CD4-positive, alpha-beta T cell (primary cell): Measurements from ENCODE around the gene OSGEPL1. TPM values are rescaled to one million over a fixed set of nuclear protein-coding genes. Genes with fewer than 3 reads are reported as not detected.

Experiments
- ATAC-seq: fragments of 200-7000 bp; cut with Tn5 transposase; one replicate; pipeline ENCODE4 v1.10.0; 2022; ENCODE audit warnings: mild to moderate bottlenecking; ENCODE audit not compliant: poor library complexity
- CTCF ChIA-PET: fragments of 350-600 bp; sonication (Branson Sonifier 250); formaldehyde crosslinking; loops from one replicate; lab custom pipeline; 2021; ENCODE audit warnings: antibody characterized with exemption, inconsistent platforms; lab: Charles Lee
- POLR2A ChIA-PET: fragments of 350-600 bp; sonication (Branson Sonifier 250); formaldehyde crosslinking; loops from one replicate; lab custom pipeline; 2021; ENCODE audit warnings: antibody characterized with exemption, inconsistent platforms; lab: Charles Lee
- DNase-seq, 14 experiments: peaks; one replicate each; pipeline ENCODE4 v3.0.0-alpha.2; 2013 to 2020; ENCODE audit warnings: mixed read lengths in 2 of 14
- H3K27ac ChIP-seq, 2 donors: one replicate each; pipeline versions ENCODE4 v1.5.1 to v1.7.0; 2013; ENCODE audit warnings: low read length in 2 of 2, low read depth in 1 of 2, mild to moderate bottlenecking in 1 of 2
- H3K27me3 ChIP-seq, 2 experiments: 1 replicate in 1 of 2; 2 replicates in 1 of 2; pipeline versions ENCODE4 v1.6.1 to v1.7.0; 2013; ENCODE audit warnings: low read length in 2 of 2, control low read depth in 1 of 2, mild to moderate bottlenecking in 1 of 2, moderate library complexity in 1 of 2; ENCODE audit not compliant: insufficient read depth in 2 of 2, control insufficient read depth in 1 of 2
- H3K36me3 ChIP-seq: one replicate; pipeline ENCODE4 v1.6.1; 2013; ENCODE audit warnings: low read length, control low read depth; ENCODE audit not compliant: insufficient read depth
- H3K4me1 ChIP-seq: one replicate; pipeline ENCODE4 v1.6.1; 2013; ENCODE audit warnings: low read length, control low read depth; ENCODE audit not compliant: insufficient read depth
- H3K4me3 ChIP-seq: one replicate; pipeline ENCODE4 v1.5.1; 2013; ENCODE audit warnings: mild to moderate bottlenecking, low read length, moderate library complexity
- H3K9me3 ChIP-seq, 2 experiments: 1 replicate in 1 of 2; 2 replicates in 1 of 2; pipeline versions ENCODE4 v1.6.1 to v1.7.0; 2013; ENCODE audit warnings: low read length in 2 of 2, mild to moderate bottlenecking in 2 of 2, control low read depth in 1 of 2, moderate library complexity in 1 of 2; ENCODE audit not compliant: control insufficient read depth in 1 of 2, insufficient read depth in 1 of 2
- H3K27ac Mint-ChIP-seq: one replicate; pipeline ENCODE4 v1.8.0; 2020; ENCODE audit warnings: mixed read lengths
- H3K27me3 Mint-ChIP-seq: one replicate; pipeline ENCODE4 v1.8.0; 2021; ENCODE audit warnings: mixed read lengths
- H3K36me3 Mint-ChIP-seq: one replicate; pipeline ENCODE4 v1.8.0; 2021; ENCODE audit warnings: low read depth, mixed read lengths
- H3K4me1 Mint-ChIP-seq: one replicate; pipeline ENCODE4 v1.8.0; 2021; ENCODE audit warnings: low read depth, mixed read lengths
- H3K4me3 Mint-ChIP-seq: one replicate; pipeline ENCODE4 v1.8.0; 2020; ENCODE audit warnings: mild to moderate bottlenecking, mixed read lengths
- H3K9me3 Mint-ChIP-seq: one replicate; pipeline ENCODE4 v1.8.0; 2020; ENCODE audit warnings: mixed read lengths
- CTCF ChIP-seq: fragments of 200-600 bp; IDR thresholded peaks from one replicate; pipeline ENCODE4 v1.8.0; 2022; ENCODE audit warnings: antibody characterized with exemption, mild to moderate bottlenecking
- intact Hi-C, 2 experiments: fragments of 100-400 bp; cut with DNase I in 1 of 2; cut with micrococcal nuclease in 1 of 2; formaldehyde crosslinking; loops; one replicate each; pipeline versions ENCODE4 v1.15.1 to v1.9.0; 2023 to 2025; cut with DNase I, micrococcal nuclease
- total RNA-seq, 174 experiments: library from RNA in 2 of 174; stranded (reverse) in 2 of 174; gene quantifications; one replicate each; pipeline ENCODE4 v1.2.3 and lab custom pipeline; 2021 to 2026

The OSGEPL1 gene
- total RNA-seq, 2 experiments from 2014 or later: 3.3 to 3.7 TPM

DNA sequence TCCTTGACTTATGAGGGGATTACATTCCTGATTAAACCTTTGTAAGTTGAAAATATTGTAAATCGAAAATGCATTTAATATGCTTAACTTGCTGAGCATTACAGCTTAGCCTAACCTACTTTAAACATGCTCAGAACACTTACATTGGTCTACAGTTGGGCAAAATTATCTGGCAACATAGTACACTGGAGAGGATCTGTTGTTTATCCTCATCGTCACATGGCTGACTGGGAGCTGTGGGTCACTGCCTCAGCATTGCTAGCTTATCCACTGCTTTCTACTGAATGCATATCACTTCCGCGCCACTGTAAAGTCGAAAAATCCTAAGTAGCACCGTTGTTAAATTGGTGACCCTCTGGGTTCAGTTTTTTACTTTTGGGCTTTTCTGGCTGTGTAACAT, 35.3 kb upstream of the OSGEPL1 start:
- CTCF ChIA-PET: interaction anchor here (0.7 to 1.6 kb wide), 3 partner anchors 24 to 172 kb away, joined by 3 read pairs; no protein-coding TSS in a partner anchor
- Histone ChIP-seq H3K4me3 (no peak overlapping the region), H3K4me1 (no peaks in the 10 kb centered on the region), H3K27ac (no peak overlapping the region), H3K27me3 (no peaks in the 10 kb centered on the region), H3K36me3 (peaks cover 44% of the 10 kb centered on the region), H3K9me3 (no peaks in the 10 kb centered on the region)
- intact Hi-C loops: no loop called here
- Mint-ChIP-seq H3K27ac (no peak overlapping the region), H3K27me3 (no peaks in the 10 kb centered on the region), H3K4me3 (no peak overlapping the region), H3K4me1 (no peaks in the 10 kb centered on the region), H3K36me3 (peaks cover 73% of the 10 kb centered on the region), H3K9me3 (no peaks in the 10 kb centered on the region)
- no peak for TF ChIP-seq CTCF
- POLR2A ChIA-PET: no interaction called here
- ATAC-seq: no peak
- DNase-seq: no peak

DNA sequence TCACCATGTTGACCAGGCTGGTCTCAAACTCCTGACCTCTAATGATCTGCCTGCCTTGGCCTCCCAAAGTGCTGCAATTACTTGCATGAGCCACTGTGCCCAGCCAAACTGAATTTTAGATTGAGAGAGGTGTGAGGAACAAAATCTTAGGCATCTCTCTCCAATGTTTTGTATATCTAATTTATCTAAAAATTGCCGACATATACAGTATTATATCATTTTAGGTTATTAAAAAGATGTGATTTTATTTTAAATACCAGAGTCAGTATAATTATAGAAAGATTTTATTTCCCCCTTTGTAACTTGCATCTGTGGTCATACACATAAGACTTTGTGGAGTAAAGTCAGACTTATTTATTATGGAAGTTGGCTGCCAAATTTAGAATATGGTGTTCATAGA, 31.7 kb upstream of the OSGEPL1 start:
- no peak overlapping the region for H3K4me3 ChIP-seq
- H3K36me3 ChIP-seq: peaks cover 33% of the 10 kb centered on the region
- H3K27ac Mint-ChIP-seq: no peak overlapping the region
- peaks cover 66% of the 10 kb centered on the region for H3K36me3 Mint-ChIP-seq
- no peaks in the 10 kb centered on the region for H3K4me1 ChIP-seq
- ATAC-seq (no peak), DNase-seq (no peak)
- intact Hi-C loops: no loop called here
- H3K27me3 ChIP-seq: no peaks in the 10 kb centered on the region
- H3K9me3 Mint-ChIP-seq: no peaks in the 10 kb centered on the region
- no peaks in the 10 kb centered on the region for H3K9me3 ChIP-seq
- peaks cover 6% of the 10 kb centered on the region for H3K4me1 Mint-ChIP-seq
- H3K27ac ChIP-seq: no peak overlapping the region
- no peak overlapping the region for H3K4me3 Mint-ChIP-seq
- POLR2A ChIA-PET: no interaction called here
- TF ChIP-seq CTCF: no peak
- CTCF ChIA-PET: interaction anchor here (0.6 kb wide), 1 partner anchor 31 kb away, joined by 3 read pairs; no protein-coding TSS in a partner anchor
- H3K27me3 Mint-ChIP-seq: no peaks in the 10 kb centered on the region

- H3K4me1 ChIP-seq: no peaks in the 10 kb centered on the region
- Mint-ChIP-seq H3K9me3 (no peaks in the 10 kb centered on the region), H3K36me3 (peaks cover 47% of the 10 kb centered on the region), H3K4me3 (peak overlapping the region; percentile 65), H3K4me1 (peaks cover 9% of the 10 kb centered on the region), H3K27me3 (no peaks in the 10 kb centered on the region), H3K27ac (peak overlapping the region; percentile 36)
- no peak for TF ChIP-seq CTCF
- ChIA-PET POLR2A (no interaction called here), CTCF (interaction anchor here (0.9 to 5.5 kb wide), 2 partner anchors 18 to 28 kb away, joined by 3 to 23 read pairs; partner anchors contain the start of gene OSGEPL1)
- H3K36me3 ChIP-seq: peaks cover 17% of the 10 kb centered on the region
- peak overlapping the region in 1 of 2 donors; percentile 35 for H3K27ac ChIP-seq
- H3K4me3 ChIP-seq: peak overlapping the region; percentile 42
- DNase-seq: peak in 3 of 14 experiments; percentile 57 to 75 (median 65)
- no peaks in the 10 kb centered on the region for H3K9me3 ChIP-seq
- no peak for ATAC-seq
- intact Hi-C loops: no loop called here
- no peaks in the 10 kb centered on the region for H3K27me3 ChIP-seq
Measured at GRCh38 chr2:189791338-189792042, 28.9 kb upstream of the OSGEPL1 start.
